ENCODE results near the gene PLXNA1.

DNA sequence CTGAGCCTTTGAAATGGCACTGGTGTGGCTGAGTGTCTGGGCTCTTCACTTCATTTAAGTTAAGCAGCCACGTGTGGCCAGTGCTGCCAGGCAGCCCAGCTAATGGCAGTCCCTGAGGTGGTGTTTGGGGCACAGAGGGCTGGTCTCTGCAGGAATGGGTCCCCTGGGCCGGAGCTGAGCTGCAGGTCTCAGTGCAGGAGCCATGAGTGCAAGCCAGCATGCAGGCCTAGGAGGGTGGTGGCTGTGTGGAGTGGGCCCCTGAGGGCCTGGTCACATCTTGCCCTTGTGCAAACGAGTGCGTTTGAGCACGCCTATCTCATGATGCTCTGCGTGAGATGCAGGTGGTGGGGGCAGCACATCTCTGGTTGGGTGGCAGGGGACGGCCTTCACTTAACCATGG lies 48.9 kb downstream of the PLXNA1 start:
- TF ChIP-seq EZH2 (IDR thresholded peaks at IDR 0.05; ENCODE audit: insufficient read depth, low read length), result no peak
- TF ChIP-seq, protein P1, sequence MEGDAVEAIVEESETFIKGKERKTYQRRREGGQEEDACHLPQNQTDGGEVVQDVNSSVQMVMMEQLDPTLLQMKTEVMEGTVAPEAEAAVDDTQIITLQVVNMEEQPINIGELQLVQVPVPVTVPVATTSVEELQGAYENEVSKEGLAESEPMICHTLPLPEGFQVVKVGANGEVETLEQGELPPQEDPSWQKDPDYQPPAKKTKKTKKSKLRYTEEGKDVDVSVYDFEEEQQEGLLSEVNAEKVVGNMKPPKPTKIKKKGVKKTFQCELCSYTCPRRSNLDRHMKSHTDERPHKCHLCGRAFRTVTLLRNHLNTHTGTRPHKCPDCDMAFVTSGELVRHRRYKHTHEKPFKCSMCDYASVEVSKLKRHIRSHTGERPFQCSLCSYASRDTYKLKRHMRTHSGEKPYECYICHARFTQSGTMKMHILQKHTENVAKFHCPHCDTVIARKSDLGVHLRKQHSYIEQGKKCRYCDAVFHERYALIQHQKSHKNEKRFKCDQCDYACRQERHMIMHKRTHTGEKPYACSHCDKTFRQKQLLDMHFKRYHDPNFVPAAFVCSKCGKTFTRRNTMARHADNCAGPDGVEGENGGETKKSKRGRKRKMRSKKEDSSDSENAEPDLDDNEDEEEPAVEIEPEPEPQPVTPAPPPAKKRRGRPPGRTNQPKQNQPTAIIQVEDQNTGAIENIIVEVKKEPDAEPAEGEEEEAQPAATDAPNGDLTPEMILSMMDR (IDR thresholded peaks at IDR 0.05; ENCODE audit: insufficient read depth, low read depth, low read length), result no peak

Measured in astrocyte (in vitro differentiated cells and primary cell).